ENCODE measurements around the gene RETREG2.

The RETREG2 gene, protein sequence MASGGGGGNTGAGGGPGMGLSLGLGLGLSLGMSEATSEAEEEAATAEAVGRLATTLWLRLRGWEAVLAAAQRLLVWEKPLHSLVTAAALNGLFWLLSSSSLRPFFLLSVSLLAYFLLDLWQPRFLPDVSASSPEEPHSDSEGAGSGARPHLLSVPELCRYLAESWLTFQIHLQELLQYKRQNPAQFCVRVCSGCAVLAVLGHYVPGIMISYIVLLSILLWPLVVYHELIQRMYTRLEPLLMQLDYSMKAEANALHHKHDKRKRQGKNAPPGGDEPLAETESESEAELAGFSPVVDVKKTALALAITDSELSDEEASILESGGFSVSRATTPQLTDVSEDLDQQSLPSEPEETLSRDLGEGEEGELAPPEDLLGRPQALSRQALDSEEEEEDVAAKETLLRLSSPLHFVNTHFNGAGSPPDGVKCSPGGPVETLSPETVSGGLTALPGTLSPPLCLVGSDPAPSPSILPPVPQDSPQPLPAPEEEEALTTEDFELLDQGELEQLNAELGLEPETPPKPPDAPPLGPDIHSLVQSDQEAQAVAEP

DNA sequence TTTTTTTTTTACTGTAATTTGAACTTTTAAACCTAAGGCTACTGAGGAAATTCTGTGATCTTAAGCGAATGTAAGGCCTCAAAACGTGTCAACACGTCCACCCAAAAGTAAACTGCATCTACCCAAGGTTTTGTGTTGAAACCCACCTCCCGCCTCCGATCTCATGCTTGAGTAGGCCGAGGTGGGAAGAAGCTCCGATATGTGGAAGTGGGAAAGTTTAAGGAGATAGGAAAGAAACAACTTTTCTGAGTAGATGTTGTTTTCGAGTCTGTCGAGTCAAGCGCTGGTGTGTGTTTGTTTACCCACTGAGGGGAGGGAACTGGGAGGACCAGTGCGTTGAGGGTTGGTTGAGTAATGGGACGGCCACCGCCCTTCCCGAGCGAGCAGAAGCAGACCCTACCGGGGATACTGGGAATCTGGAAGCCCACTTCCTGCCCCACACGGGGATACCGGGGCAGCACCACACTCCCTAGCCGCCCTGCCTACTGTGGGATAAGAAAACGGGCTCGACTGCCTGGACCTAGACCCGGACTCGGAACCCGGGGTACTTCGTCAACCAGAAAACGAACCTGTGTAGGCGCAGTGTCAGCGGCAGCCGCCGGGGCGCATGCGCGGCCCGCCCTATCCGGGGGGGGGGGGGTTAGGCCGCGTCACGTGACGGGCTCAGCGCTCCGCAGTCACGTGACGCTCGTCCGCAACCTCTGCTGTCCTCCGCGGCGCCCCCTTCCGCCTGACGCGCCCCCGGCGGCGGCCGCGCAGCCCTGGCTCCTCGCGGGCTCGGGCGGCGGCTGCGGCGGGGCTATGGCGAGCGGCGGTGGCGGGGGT lies at the start of gene RETREG2:
TSS of gene RETREG2 (plus strand) at position 724 of the 825 bp plus-strand sequence. CDS start at position 802, 78 bp downstream.
- peak; percentile 80 for DNase-seq

DNA sequence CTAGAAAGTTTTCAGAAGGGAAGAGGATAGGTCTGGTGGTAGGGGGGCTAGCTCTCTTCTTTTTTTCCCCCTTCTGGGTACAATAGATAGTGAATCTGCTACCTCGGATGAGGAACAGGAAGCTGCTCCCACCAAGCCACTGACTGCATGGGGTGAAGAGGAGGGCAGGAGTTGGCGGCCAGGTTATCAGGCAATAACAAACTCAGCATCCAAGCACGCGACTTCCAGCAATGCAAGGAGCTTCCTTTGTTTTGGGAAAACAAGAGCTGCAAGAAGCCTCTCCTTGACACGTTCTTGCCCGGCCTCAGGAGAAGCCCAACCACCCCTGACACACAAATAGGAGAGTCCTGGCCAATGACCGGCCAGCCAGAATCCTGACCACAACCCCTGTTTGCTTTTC lies 49.7 kb upstream of the RETREG2 start:
- no peak for DNase-seq

DNA sequence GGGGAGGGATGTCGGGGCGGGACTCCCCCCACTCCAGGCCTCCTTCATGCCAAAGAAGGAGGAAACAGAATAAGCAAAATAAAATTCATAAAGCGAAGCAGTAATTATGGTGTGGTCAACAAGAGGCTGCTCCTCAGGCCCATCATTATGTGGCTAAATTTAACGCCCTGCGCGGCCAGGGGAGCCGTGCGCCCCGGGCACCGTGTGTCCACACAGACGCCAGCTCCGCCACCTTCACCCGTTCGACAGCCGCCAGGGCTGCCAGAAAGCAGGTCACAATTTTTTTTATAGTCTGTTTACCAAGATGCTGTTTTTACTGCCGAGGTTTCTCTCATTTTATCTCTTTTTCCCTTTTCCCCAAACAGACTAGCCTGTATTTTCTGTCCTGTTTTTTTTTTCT lies 48.5 kb upstream of the RETREG2 start:
- no peak for DNase-seq

DNA sequence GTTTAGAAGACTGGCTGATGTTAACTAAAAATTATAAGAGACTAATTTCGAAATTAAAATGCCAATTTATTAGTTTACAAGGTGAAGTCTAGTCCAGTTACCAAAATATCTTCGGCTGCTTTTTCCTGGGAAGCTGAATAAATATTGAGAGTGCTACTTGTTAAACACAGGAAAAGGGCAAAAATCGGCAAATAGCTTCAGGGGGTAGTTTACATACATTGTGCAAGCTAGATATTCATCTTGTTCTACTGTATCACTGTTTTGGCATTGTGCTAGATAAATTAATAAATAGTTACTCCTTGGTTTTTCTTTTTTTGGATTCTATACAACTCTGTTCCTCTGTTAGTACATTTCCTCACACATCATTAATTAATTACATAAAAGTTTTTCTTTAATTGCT lies 46.7 kb upstream of the RETREG2 start:
- no peak for DNase-seq

DNA sequence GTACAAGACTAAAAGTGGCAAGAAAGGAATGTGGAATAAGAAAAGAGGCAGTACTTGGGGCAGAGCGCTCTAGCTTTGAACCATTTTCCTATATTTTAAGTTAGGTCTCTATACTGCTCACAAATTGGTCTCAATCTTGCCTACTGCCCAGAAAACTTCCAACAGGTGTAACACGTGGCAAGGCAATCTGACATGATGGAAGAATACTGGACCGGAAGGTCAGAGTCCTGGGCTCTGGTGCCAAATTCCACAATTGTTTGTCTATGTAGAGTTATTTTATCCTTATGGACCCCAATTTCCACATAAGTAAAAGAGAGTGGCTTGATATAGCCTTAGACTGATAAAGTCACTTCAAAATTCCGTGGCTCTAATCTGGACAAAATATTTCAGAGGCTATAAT lies 46.3 kb upstream of the RETREG2 start:
- DNase-seq = no peak

DNA sequence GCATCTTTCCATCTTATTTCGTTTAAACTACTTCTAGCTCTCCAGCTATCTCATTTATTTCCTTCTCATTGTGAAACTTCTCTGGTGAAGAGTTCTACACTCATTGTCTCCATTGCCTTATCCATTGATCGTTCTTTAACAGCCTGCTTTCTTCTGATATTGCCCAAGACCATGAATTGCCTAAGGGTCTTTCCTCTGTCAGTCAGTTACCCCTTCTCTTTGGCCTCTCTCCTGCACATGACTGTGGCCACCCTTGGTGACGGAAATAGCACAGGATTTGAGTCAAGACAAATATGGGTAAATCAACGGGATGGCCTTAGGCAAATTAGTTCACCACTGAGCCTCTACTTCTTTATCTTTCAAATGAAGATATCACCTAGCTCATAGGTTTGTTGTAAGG lies 44.1 kb upstream of the RETREG2 start:
- no peak for DNase-seq

DNA sequence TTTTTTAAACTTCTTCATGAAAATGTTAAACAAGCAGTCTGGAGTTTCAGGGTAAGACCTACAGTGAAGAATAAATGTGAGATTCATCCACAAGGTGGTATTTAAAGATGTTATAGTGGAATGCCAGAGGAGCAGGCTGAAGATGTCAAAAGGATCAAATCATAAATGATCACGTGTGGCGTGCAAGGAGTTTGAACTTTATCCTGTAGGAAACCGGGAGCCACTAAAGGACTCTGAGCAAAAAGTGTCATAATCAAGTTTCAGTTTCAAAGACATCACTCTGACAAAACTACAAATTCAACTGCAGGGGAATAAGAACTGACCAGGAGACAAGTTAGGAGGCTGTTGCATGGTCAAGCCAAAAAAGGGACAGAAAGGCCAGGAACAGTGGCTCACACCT lies 37.4 kb upstream of the RETREG2 start:
- DNase-seq = no peak

DNA sequence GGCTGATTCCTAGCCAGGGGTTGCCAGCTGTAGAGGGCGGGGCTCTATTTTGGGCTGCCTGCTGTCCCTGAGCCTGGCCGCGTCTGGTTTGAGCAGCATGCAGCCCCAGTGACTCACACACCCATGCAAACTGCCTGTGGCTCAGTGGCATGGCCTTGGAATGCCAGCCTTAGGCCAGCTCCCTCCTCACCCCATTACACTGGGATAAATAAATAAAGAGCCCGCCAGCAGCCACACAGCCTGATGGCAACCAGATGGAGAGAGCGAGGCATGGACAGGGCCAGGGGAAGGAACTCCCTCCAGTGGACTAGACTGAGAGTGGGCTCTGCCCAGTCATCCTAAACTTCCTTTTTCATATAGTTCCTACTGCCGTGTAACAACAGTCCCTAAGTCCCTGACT lies 35.7 kb upstream of the RETREG2 start:
- no peak for DNase-seq

DNA sequence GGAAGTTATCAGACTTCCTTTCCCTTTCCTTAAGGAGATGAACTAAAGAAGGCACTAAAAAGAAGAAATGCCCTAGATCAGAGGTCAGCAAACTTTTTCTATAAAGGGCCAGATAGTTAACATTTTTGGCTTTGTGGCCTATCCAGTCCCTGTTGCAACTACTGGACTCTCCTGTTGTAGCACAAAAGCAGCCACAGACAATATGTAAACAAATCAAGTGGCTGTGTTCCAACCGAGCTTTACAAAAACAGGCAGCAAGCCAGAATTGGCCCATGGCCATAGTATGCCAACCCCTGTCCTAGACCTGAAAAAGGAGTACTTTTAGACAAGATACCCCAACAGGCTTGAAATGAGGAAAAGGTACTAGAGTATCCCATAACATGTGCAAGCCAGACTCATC lies 28.4 kb upstream of the RETREG2 start:
- DNase-seq = peak; percentile 74

DNA sequence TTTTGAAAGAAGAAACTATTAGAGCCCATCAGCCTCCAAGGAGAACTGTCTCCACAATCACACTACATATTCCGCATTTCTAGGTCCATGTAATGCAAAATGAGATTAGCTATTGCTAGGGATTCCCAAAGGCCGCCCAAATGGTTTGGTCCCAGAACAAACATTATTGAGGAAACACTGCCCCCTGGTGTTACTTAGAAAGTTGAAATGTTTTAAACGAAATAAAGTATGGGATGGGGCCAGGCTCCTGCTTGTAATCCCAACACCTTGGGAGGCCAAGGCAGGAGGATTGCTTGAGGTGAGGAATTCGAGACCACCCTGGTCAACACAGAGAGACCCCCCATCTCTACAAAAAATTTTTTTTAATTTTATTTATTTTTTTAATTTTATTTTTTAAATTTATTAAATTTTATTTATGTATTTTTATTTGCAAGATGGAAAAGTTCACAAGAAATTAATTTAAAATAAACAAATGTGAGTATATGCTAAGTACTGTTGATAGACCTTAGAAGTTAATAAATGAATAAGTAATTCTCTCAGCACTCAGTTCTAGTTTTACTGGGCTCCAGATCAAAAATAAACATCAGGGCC lies 22.9 kb upstream of the RETREG2 start:
- peak; percentile 70 for DNase-seq

DNA sequence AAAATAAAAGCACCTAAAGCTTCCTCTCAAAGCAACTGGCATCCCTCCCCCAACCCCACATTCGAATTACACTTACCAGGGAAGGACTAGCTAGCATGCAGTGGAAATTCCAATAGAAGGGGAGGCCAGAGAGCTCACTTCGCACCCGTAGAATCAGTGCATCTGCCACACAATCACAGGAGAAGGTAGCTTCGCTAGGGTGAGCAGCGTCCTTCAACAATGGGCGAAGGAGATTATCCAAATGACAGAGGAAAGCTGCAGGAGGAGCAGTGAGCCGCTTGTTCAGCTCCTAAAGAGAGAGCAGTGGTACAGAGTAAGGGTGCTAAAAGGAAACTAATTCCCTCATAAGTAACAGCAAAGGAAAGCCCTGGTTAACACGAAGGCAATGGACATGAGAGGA lies 20.7 kb upstream of the RETREG2 start:
- DNase-seq = no peak

DNA sequence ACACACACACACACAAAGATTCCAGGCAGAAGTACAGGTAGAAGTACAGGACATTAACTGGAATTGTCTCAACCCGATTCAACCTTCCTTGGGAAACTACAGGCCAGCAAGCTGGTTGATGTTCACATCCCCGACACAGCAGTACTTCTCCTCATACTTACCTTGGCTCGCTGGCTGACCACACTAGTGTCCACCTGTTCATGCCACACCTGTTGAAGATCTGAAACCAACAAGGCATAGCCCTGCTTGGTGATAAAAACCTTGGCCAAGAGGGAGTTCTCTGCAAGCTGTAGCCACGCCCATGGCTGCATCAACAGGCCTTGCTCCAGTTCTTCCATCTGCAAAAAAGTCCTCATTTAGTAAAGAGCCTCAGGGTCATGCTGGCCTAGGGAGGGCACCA lies 20.1 kb upstream of the RETREG2 start:
- DNase-seq = no peak

DNA sequence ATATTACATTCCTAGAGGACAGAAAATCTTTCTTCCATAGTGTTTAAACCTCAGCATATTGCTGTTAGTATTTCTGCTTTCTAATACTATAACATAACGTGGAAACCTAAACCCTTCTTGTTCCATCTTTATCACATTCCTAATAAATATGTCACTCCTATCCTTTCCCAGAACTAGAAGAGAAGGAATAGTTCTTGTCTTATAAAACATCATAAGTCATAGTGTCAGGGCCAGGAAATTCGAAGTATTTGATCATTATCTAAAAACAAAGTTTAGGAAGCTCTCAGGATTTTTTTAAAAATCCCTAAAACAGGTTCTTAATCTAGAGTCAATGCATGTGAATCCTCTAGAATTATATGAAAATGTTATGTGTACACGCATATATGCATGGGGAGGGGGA lies 19.5 kb upstream of the RETREG2 start:
- DNase-seq = no peak

DNA sequence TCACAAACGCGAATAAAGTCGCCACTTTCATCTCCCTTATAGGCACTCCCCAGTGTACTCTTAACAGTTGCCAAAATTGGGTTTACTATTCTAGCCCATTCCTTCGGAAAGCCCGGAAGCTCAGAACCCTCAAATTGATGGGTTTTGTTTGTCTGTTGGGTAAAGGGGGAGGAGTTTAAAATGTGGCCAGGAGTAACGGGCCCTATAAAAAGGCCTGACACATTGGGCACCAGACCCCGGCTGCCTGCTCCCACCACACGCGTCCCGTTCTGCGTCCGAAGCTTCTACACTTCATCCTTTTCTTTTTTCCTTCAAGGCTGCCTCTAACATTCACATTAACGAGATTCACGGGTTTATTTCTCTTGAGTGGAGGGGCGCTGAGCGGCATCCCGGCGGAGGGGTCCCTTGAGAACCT lies 18.3 kb upstream of the RETREG2 start:
- DNase-seq = no peak

DNA sequence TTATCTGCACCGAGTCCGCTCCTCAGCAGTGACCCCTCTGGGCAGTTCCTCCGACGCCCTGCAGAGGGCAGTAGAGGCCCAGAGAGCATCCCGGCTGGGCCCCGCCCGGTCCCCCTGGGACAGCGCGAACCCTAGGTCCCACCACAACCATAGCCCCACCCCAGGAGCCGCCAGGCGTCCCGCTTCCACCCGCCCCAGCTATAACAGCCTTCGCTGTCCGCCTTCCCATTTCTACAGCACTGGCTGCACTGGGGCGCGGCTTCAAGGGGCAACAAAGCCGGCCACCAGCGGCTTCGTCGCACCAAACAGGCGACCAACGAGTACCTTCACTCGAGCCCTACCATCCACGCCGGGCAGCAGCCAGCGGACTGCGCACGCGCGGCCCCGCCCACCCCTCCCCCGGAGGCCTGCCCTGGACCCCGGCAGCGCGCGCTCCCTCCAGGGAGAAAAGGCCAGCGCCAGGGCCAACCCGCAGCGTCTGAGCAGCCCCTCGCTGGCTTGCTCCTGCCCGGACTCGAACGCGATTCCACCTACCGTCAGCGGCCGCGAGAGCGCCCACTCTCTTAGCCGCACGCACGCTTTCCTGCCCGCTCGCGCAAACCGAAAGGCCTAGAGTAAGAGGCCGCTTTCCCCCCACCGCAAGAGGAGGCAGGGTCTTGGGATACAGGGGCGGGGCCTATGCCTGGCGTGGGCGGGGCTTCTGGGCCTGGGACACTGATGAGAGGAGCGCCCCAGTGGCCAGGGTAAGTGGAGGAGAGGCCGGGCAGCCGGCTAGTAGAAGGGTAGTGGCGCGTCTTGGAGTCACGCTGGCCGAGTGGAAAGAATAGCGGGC lies 17.7 kb upstream of the RETREG2 start, which contains the start of gene NHEJ1:
TSS of gene NHEJ1 (minus strand) at position 630 of the 832 bp plus-strand sequence. CDS start 2,453 bp downstream, outside the sequence.
- DNase-seq = peak; percentile 77

DNA sequence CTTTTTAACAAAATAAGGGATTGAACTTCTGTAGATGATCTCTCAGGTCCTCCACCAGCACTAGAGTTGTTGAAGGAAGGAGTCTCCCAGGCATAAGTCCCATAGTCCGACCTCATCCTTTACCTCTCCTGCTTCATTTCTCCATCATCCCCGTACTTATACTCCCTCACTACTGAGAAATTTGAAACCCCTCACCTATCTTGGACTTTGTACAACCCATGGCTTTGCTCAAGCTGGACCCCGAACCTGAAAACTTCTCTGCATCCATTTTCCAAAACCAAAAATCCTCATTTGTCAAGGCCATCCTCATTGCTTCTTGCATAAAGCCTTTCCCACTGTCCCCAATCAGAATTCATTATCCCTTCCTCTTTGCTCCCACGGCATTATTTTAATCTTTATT lies 17.0 kb upstream of the RETREG2 start:
- no peak for DNase-seq

DNA sequence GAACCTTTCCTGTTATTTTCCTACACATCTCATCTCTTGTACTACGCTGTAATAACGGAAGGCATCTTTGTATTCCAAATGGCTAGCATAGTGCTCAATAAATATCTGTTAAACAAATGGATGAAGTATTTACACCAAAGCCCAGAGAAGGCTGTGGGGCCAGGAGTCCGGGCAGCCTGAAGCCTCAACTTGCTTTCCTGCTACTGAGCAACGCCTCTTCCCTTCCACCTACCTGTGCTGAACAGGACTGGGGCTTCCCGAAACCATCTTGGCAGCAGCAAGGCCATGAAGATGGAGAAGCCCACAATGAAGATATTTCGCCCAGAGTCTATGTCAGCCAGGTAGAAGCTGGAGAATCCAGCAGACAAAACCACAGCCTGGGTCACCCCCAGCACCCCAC lies 14.9 kb upstream of the RETREG2 start:
- no peak for DNase-seq

DNA sequence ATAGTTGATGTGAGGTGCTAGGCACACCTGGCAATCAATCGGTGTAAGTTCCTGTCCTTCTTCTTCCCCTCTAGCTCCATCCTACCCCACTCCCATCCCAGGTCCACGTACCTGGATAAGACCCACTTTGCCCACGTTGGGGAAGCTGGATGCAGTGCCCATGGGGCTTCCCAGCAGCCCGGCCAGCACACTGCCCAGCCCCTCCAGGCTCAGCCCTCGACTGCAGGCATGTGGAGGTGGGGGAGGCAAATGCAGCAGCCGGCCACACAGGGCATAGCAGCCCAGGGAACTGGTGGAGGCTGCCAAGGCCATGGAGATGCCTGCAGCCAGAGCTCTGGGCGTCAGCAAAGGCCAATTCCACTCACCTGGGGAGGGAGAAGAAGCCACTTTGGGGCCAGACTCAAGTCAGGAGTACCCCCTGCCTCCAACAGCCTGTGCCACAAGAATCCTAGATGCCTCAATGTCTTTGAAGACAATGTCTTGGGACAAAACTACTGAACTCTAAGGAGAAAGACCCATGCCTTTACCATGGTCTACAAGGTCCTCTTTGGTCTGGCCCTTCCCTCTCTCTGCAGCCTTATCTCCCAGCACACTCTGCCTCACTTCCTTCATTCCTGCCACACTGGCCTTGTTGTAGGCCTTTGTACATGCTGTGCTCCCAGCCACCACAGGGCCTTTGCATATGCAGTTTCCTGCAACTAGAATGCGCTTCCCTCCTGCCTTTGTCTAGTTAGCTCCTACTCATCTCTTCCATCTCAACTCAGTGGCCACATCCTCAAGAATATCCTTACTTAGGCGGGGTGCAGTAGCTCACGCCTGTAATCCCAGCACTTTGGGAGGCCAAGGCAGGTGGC lies 12.8 kb upstream of the RETREG2 start:
- DNase-seq = no peak

DNA sequence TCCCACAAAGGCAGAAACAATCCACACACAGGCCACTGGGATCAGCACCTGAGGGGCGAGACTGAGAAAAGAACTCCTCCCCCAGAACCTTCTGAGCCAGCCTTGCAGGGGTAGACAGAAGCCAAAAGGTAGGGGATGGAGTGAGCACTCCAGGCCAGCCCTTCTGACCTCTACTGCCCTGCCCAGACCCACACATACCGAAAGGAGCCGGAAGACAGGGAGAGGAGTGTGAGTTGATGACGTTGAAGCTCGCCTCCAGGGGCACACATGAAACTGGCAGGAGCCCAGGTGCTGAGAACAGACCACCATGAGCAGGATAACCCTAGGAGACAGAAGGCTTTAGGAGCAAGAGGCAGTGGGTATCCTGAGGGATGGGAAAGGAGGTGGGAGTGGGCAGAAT lies 10.1 kb upstream of the RETREG2 start:
- no peak for DNase-seq

DNA sequence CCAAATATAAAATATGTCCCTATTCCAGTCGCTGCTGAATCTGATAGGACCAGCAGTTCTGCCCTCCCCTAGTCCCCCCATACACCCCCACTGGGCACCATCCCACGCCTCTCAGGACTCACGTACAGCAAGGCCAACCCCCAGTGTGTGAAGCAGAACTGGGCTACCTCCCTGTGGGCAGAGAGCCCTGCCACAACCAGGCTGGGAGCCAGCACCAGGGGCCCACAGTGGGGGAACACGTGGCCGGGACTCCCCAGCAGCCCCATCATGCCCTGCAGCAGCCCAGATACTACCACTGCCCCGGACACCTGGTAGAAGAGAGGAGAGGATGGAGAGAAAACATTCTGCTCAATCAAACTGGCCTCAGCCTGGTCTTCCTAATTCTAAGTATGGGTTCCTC lies 9.5 kb upstream of the RETREG2 start:
- DNase-seq = no peak

DNA sequence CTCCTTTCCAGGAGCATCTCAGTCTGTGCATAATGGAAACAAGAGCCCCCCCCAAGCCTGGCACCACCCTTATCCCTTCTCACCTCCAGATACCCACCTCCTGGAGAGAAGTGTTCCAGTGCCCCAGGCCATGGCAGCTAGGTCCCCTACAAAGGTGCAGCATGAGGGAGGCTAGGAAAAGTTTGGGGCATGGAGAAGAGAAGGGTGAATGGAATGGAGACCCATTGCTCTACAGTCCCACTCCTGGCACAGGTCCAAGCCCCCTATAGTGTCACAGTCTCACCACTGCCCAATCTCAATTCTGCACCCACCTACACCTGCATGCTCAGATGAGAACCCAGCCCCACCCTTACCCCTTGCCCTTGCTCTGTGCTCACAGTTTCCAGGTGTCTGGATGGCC lies 9.1 kb upstream of the RETREG2 start:
- no peak for DNase-seq

Data from NCI-H2029 (cell line).